Tibial nerve (tissue), 4 donors: ENCODE results near the gene KLHL36. TPM values are rescaled to one million over a fixed set of nuclear protein-coding genes. Genes with fewer than 3 reads are reported as not detected.

ENCODE experiments used
- DNase-seq, 2 donors: peaks; one replicate each; pipeline ENCODE4 v3.0.0-alpha.2; 2019; ENCODE audit warnings: low spot score in 2 of 2
- H3K27ac ChIP-seq, 4 donors: fragments of 200-600 bp; sonication (generic) in 3 of 4; one replicate each; pipeline ENCODE4 v1.5.1; 2017 to 2019; ENCODE audit warnings: mild to moderate bottlenecking in 1 of 4
- H3K27me3 ChIP-seq, 2 donors: fragments of 200-600 bp; sonication (generic) in 1 of 2; one replicate each; pipeline versions ENCODE4 v1.5.1 to v1.6.0; 2017 to 2019
- H3K36me3 ChIP-seq, 3 donors: fragments of 200-600 bp; sonication (generic); one replicate each; pipeline ENCODE4 v1.5.1; 2018 to 2019
- H3K4me1 ChIP-seq, 4 donors: fragments of 200-600 bp; sonication (generic) in 3 of 4; one replicate each; pipeline ENCODE4 v1.5.1; 2017 to 2019
- H3K4me3 ChIP-seq, 4 donors: fragments of 200-600 bp; sonication (generic) in 3 of 4; one replicate each; pipeline ENCODE4 v1.5.1; 2017 to 2019; ENCODE audit warnings: mild to moderate bottlenecking in 1 of 4, moderate library complexity in 1 of 4
- H3K9me3 ChIP-seq, 4 donors: fragments of 200-600 bp; sonication (generic) in 3 of 4; one replicate each; pipeline ENCODE4 v1.5.1; 2017 to 2019
- EP300 ChIP-seq, 2 donors: sonication (generic); formaldehyde crosslinking; IDR thresholded peaks; one replicate each; pipeline ENCODE4 v1.6.1; 2017; ENCODE audit warnings: antibody characterized with exemption in 2 of 2, mild to moderate bottlenecking in 1 of 2
- POLR2A ChIP-seq, 2 donors: fragments of 450-650 bp; IDR thresholded peaks; one replicate each; pipeline ENCODE4 v1.6.1; 2017; ENCODE audit warnings: antibody characterized with exemption in 2 of 2, mild to moderate bottlenecking in 2 of 2, moderate library complexity in 2 of 2
- WGBS, 2 donors: methylation state at CpG; one replicate each; pipeline ENCODE4 v1.1.5; 2018; 5-methylcytosine and 5-hydroxymethylcytosine counted together
- total RNA-seq, 4 donors: library from RNA; depleted of rRNA; stranded (reverse); fragments of >200 nt; gene quantifications; one replicate each; pipeline ENCODE4 v1.1.0, GENCODE V29; 2016
- TF ChIP-seq, protein P1 (sequence below), 5 experiments: fragments of 200-600 bp in 3 of 5; fragments of 450-650 bp in 2 of 5; sonication (generic) in 3 of 5; IDR thresholded peaks; one replicate each; pipeline ENCODE4 v1.5.1; 2016 to 2019; ENCODE audit warnings: antibody characterized with exemption in 5 of 5, mild to moderate bottlenecking in 3 of 5, moderate library complexity in 2 of 5

Gene KLHL36
- total RNA-seq, 4 donors from 2014 or later, result 60.1 to 75.3 (median 66.0) TPM

- H3K4me3 ChIP-seq, result no peak overlapping the region
- peaks cover 0 to 85% (median 58%) of the 10 kb centered on the region in 4 donors for H3K4me1 ChIP-seq
- WGBS, 2 donors, result 22 to 34% methylated on average over 4 of the region's 4 CpGs
- no peak for TF ChIP-seq EP300 (IDR thresholded peaks at IDR 0.05)
- TF ChIP-seq, protein P1, sequence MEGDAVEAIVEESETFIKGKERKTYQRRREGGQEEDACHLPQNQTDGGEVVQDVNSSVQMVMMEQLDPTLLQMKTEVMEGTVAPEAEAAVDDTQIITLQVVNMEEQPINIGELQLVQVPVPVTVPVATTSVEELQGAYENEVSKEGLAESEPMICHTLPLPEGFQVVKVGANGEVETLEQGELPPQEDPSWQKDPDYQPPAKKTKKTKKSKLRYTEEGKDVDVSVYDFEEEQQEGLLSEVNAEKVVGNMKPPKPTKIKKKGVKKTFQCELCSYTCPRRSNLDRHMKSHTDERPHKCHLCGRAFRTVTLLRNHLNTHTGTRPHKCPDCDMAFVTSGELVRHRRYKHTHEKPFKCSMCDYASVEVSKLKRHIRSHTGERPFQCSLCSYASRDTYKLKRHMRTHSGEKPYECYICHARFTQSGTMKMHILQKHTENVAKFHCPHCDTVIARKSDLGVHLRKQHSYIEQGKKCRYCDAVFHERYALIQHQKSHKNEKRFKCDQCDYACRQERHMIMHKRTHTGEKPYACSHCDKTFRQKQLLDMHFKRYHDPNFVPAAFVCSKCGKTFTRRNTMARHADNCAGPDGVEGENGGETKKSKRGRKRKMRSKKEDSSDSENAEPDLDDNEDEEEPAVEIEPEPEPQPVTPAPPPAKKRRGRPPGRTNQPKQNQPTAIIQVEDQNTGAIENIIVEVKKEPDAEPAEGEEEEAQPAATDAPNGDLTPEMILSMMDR (IDR thresholded peaks at IDR 0.05), result no peak
- TF ChIP-seq POLR2A (IDR thresholded peaks at IDR 0.05), result no peak
- H3K36me3 ChIP-seq, result peaks cover 0 to 6% (median 0%) of the 10 kb centered on the region in 3 donors
- DNase-seq, result no peak
- no peaks in the 10 kb centered on the region for H3K27me3 ChIP-seq
- H3K9me3 ChIP-seq, result no peaks in the 10 kb centered on the region
- peak overlapping the region; percentile 41 to 93 (median 64) for H3K27ac ChIP-seq
Measured at GRCh38 chr16:84611041-84611440, 37.3 kb upstream of the KLHL36 start.

GRCh38 chr16:84612686-84613085 is 35.6 kb upstream of the KLHL36 start:
- H3K4me1 ChIP-seq, result peaks cover 0 to 92% (median 53%) of the 10 kb centered on the region in 4 donors
- peak overlapping the region in 2 of 4 donors; percentile 66 to 93 for H3K27ac ChIP-seq
- H3K27me3 ChIP-seq, result no peaks in the 10 kb centered on the region
- no peaks in the 10 kb centered on the region for H3K9me3 ChIP-seq
- TF ChIP-seq POLR2A (IDR thresholded peaks at IDR 0.05) (no peak), EP300 (IDR thresholded peaks at IDR 0.05) (no peak)
- TF ChIP-seq, protein P1 (IDR thresholded peaks at IDR 0.05), result no peak
- H3K36me3 ChIP-seq, result no peaks in the 10 kb centered on the region
- WGBS, 2 donors, result 90 to 95% methylated on average over 7 of the region's 7 CpGs
- DNase-seq, result no peak
- H3K4me3 ChIP-seq, result no peak overlapping the region

DNA sequence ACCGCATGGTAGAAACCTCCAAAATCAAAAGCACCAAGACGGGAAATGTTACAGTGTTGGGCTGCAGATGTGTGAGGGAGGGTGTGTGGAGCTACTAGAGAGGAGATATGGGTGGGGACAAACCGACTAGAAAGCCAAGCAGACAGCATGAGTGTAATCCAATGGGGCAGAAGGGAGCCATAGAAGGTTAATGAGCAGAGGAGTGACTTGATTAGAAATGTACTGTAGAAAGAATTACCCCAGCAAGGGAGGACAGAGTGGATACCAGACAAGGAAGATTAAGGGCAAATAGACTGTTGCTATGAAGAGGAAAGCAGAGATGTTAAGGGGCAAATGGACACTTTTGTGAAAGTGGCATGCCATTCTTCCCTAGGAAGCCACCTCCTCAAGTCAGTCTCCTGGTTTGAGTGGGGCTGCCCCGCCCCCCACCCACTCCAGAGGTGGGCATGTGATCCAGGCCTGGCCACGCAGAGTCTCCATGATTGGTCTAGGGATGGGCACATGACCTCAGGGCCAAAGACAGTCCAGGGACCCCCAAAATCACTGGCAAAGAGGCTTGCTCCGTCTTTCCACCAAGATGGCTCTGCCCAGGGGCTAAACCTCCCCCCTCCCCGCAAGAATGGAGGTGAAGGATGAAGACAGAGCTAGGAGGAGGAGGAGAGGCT is 34.8 kb upstream of the KLHL36 start:
- Histone ChIP-seq H3K36me3 (no peaks in the 10 kb centered on the region), H3K9me3 (no peaks in the 10 kb centered on the region), H3K4me1 (peaks cover 0 to 89% (median 50%) of the 10 kb centered on the region in 4 donors), H3K27ac (peak overlapping the region in 3 of 4 donors; percentile 64 to 75 (median 66)), H3K27me3 (no peaks in the 10 kb centered on the region), H3K4me3 (no peak overlapping the region)
- WGBS, 2 donors, result 74 to 78% methylated on average over 7 of the region's 7 CpGs
- TF ChIP-seq POLR2A (IDR thresholded peaks at IDR 0.05), result no peak
- TF ChIP-seq EP300 (IDR thresholded peaks at IDR 0.05), result no peak
- TF ChIP-seq, protein P1 (IDR thresholded peaks at IDR 0.05), result no peak
- DNase-seq, result no peak

DNA sequence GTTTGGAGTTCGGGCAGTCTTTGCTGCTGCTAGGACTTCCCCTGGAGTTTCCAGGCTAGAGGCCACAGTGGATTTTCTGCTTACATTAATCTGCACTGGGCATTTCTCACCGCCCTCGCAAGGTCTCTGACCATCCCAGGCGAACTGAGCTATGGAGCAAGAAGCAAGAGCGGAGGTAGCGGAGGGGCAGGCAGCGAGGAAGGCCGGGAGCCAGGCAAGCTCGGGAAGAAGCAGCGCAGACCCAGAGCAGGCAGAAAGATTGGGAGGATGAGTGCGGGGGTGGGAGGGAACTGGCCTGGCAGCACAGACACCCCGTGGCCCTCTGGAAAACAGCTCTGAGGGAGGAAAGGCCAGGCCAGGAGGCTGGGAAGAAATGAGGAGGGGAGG is 34.2 kb upstream of the KLHL36 start:
- no peak for DNase-seq
- Histone ChIP-seq H3K27me3 (no peaks in the 10 kb centered on the region), H3K4me3 (no peak overlapping the region), H3K36me3 (no peaks in the 10 kb centered on the region), H3K4me1 (peaks cover 0 to 89% (median 47%) of the 10 kb centered on the region in 4 donors), H3K9me3 (no peaks in the 10 kb centered on the region), H3K27ac (peak overlapping the region in 3 of 4 donors; percentile 64 to 75 (median 66))
- TF ChIP-seq, protein P1 (IDR thresholded peaks at IDR 0.05), result no peak
- TF ChIP-seq EP300 (IDR thresholded peaks at IDR 0.05), result peak in 1 of 2 donors; percentile 6
- 36 to 52% methylated on average over 12 of the region's 12 CpGs for WGBS, 2 donors

DNA sequence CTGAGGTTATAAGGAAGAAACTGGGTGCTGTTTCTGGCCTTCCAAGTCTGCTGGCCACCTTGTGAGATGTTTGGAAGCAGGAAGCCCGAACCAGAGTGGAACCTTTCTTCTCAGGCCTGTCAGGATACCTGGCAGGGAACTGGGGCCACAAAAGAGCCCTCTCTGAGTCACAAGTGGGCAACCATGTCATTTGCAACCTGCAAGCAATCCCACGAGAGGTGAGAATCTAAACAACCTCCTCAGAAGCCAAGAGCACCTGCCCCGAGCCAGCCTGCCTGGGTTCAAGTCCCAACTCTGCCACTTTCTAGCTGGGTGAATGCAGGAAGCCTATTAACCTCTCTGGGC is 33.7 kb upstream of the KLHL36 start:
- DNase-seq, result no peak
- no peaks in the 10 kb centered on the region for H3K27me3 ChIP-seq
- peak overlapping the region in 3 of 4 donors; percentile 64 to 75 (median 66) for H3K27ac ChIP-seq
- no peaks in the 10 kb centered on the region for H3K36me3 ChIP-seq
- H3K4me3 ChIP-seq, result no peak overlapping the region
- no peak for TF ChIP-seq POLR2A (IDR thresholded peaks at IDR 0.05)
- TF ChIP-seq, protein P1 (IDR thresholded peaks at IDR 0.05), result no peak
- no peak for TF ChIP-seq EP300 (IDR thresholded peaks at IDR 0.05)
- no peaks in the 10 kb centered on the region for H3K9me3 ChIP-seq
- peaks cover 0 to 87% (median 44%) of the 10 kb centered on the region in 4 donors for H3K4me1 ChIP-seq
- WGBS, 2 donors, result 88 to 96% methylated on average over 3 of the region's 3 CpGs
